Right lobe of liver (tissue), 4 donors: ENCODE data around the gene RIC1.

Source experiments
- POLR2A ChIP-seq: fragments of 450-650 bp; IDR thresholded peaks from one replicate; pipeline ENCODE4 v1.6.1; 2017; ENCODE audit warnings: antibody characterized with exemption, mild to moderate bottlenecking
- TF ChIP-seq, protein P1 (sequence below), 4 donors: fragments of 200-600 bp in 3 of 4; fragments of 450-650 bp in 1 of 4; IDR thresholded peaks; one replicate each; pipeline versions ENCODE4 v1.5.1 to v1.8.0; 2016 to 2022; ENCODE audit warnings: antibody characterized with exemption in 4 of 4, mild to moderate bottlenecking in 2 of 4
- donor health status: DM: no; HTN: no; CAD: no.
- donor health status: DM: no; HTN: no; CAD: no.
- donor health status: DM: no; HTN: yes; CAD: no.

DNA sequence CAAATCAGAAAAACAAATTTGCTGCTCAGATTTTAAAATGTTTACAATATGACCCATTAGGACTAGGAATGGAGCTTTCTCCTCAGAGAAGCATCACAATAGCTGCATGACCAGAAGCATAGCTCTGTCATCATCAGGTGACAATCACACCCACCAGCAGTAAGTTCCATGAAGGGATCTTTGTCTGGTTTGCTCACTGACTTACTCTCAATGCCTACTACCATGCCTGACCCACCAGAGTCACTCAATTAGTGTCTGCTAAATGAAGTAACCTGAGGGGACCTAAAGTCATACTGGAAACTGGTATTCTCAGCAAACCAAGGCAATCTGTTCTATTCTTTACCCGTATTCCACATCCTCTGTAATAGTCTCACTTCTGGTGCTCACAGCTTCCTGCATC lies 196.3 kb downstream of the RIC1 start:
- no peak for TF ChIP-seq POLR2A
- TF ChIP-seq, protein P1, sequence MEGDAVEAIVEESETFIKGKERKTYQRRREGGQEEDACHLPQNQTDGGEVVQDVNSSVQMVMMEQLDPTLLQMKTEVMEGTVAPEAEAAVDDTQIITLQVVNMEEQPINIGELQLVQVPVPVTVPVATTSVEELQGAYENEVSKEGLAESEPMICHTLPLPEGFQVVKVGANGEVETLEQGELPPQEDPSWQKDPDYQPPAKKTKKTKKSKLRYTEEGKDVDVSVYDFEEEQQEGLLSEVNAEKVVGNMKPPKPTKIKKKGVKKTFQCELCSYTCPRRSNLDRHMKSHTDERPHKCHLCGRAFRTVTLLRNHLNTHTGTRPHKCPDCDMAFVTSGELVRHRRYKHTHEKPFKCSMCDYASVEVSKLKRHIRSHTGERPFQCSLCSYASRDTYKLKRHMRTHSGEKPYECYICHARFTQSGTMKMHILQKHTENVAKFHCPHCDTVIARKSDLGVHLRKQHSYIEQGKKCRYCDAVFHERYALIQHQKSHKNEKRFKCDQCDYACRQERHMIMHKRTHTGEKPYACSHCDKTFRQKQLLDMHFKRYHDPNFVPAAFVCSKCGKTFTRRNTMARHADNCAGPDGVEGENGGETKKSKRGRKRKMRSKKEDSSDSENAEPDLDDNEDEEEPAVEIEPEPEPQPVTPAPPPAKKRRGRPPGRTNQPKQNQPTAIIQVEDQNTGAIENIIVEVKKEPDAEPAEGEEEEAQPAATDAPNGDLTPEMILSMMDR (IDR thresholded peaks at IDR 0.05), result no peak
